OCI-LY7 (cell line): ENCODE data around the gene MRRF. TPM values are rescaled to one million over a fixed set of nuclear protein-coding genes. Genes with fewer than 3 reads are reported as not detected.

Source experiments
- Bru-seq: library from RNA; stranded (reverse); fragments of 400-500 nt; gene quantifications from one replicate; lab custom pipeline; 2021; lab: Mats Ljungman, UMichigan
- BruChase-seq, 2 experiments: library from RNA; stranded (reverse); fragments of 400-500 nt; gene quantifications; one replicate each; lab custom pipeline; 2021; lab: Mats Ljungman, UMichigan
- BruUV-seq: library from RNA; stranded (reverse); fragments of 400-500 nt; replicated peaks from 2 replicates; lab custom pipeline; 2021; lab: Mats Ljungman, UMichigan
- CTCF ChIA-PET: fragments of 300-600 bp; sonication (Branson Sonifier 250); formaldehyde crosslinking; loops from one replicate; lab custom pipeline; 2022; ENCODE audit warnings: antibody characterized with exemption; ENCODE audit not compliant: unreplicated experiment; lab: Charles Lee
- POLR2A ChIA-PET: fragments of 300-600 bp; sonication (Branson Sonifier 250); formaldehyde crosslinking; loops from one replicate; lab custom pipeline; 2022; ENCODE audit warnings: antibody characterized with exemption; lab: Charles Lee
- DNase-seq: peaks from one replicate; pipeline ENCODE4 v3.0.0-alpha.2; 2015; ENCODE audit warnings: low spot score
- H2AFZ ChIP-seq: fragments of 200-600 bp; sonication (generic), shearing (Covaris generic); 2 replicates; pipeline ENCODE4 v1.6.1; 2014; ENCODE audit warnings: mild to moderate bottlenecking, antibody characterized with exemption, low read length, moderate library complexity
- H3K27ac ChIP-seq: fragments of 200-600 bp; sonication (generic); 2 replicates; pipeline ENCODE4 v1.5.1; 2014; ENCODE audit warnings: mixed run types, low read depth, mild to moderate bottlenecking, moderate library complexity, low read length, inconsistent platforms; ENCODE audit not compliant: poor library complexity, severe bottlenecking
- H3K36me3 ChIP-seq: fragments of 200-600 bp; sonication (generic); 2 replicates; pipeline ENCODE4 v1.6.1; 2014; ENCODE audit warnings: mild to moderate bottlenecking, antibody characterized with exemption, low read length, moderate library complexity, mixed read lengths; ENCODE audit not compliant: insufficient read depth
- H3K4me1 ChIP-seq: fragments of 200-600 bp; sonication (generic); 2 replicates; pipeline ENCODE4 v1.5.1; 2014; ENCODE audit warnings: mild to moderate bottlenecking, low read length; ENCODE audit not compliant: insufficient read depth, poor library complexity, severe bottlenecking
- H3K4me2 ChIP-seq: fragments of 200-600 bp; sonication (generic); 2 replicates; pipeline ENCODE4 v1.6.1; 2014; ENCODE audit warnings: mild to moderate bottlenecking, low read length
- H3K4me3 ChIP-seq: fragments of 200-600 bp; sonication (generic); 2 replicates; pipeline ENCODE4 v1.5.1; 2014; ENCODE audit warnings: mild to moderate bottlenecking, low read depth, low read length; ENCODE audit not compliant: poor library complexity, severe bottlenecking
- H3K79me2 ChIP-seq: fragments of 200-600 bp; sonication (generic); 2 replicates; pipeline ENCODE4 v1.6.1; 2016; ENCODE audit warnings: low read depth, mild to moderate bottlenecking, low read length, moderate library complexity, mixed read lengths; ENCODE audit not compliant: insufficient read depth
- H3K9me2 ChIP-seq: fragments of 200-600 bp; sonication (generic); 2 replicates; pipeline ENCODE4 v1.6.1; 2016; ENCODE audit warnings: mild to moderate bottlenecking, low read length, mixed read lengths; ENCODE audit not compliant: insufficient read depth
- H3K9me3 ChIP-seq: fragments of 200-600 bp; sonication (generic); 2 replicates; pipeline ENCODE4 v1.6.1; 2014; ENCODE audit warnings: mild to moderate bottlenecking, mixed run types, low read length, mixed read lengths
- H4K20me1 ChIP-seq: fragments of 200-600 bp; sonication (generic); 2 replicates; pipeline ENCODE4 v1.6.1; 2014; ENCODE audit warnings: mild to moderate bottlenecking, antibody characterized with exemption, low read length, moderate library complexity, mixed read lengths; ENCODE audit not compliant: insufficient read depth
- CTCF ChIP-seq: fragments of 200-600 bp; sonication (generic); conservative IDR thresholded peaks from 2 replicates; pipeline ENCODE4 v1.5.1; 2014; ENCODE audit warnings: mild to moderate bottlenecking, antibody characterized with exemption, low read length, moderate library complexity, mixed read lengths
- EZH2phosphoT487 ChIP-seq: fragments of 200-600 bp; sonication (generic); IDR thresholded peaks from 2 replicates; pipeline ENCODE4 v1.6.1; 2018; ENCODE audit warnings: low read depth, borderline replicate concordance, mild to moderate bottlenecking, mixed run types, antibody characterized with exemption, low read length, moderate library complexity, mixed read lengths
- intact Hi-C: fragments of 100-400 bp; cut with micrococcal nuclease; formaldehyde crosslinking; loops from one replicate; pipeline ENCODE4 v1.10.0; 2022; ENCODE audit not compliant: unreplicated experiment
- long read RNA-seq: library from polyadenylated mRNA; stranded (forward); transcript quantifications from one replicate; pipeline ENCODE4 v2.0.0, GENCODE V29; 2022
- total RNA-seq, 2 experiments: library from RNA; depleted of rRNA in 1 of 2; stranded (reverse); fragments of >200 nt in 1 of 2; shearing (Covaris generic) in 1 of 2; gene quantifications; 2 replicates each; pipeline ENCODE4 v1.2.3, GENCODE V29; 2014 to 2022

Gene MRRF, protein sequence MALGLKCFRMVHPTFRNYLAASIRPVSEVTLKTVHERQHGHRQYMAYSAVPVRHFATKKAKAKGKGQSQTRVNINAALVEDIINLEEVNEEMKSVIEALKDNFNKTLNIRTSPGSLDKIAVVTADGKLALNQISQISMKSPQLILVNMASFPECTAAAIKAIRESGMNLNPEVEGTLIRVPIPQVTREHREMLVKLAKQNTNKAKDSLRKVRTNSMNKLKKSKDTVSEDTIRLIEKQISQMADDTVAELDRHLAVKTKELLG
- 38.7 and 46.1 TPM in 2 replicates for total RNA-seq (2014; rRNA removed; shearing (Covaris generic))
- 48.2 and 53.2 TPM in 2 replicates for total RNA-seq (2022)
- Bru-seq, nascent RNA, result percentile 87 among the genes with signal in this experiment
- percentile 78 among the genes with signal in this experiment for BruChase-seq, experiment 1, labeled RNA remaining after a 6-hour chase
- BruChase-seq, experiment 2, labeled RNA remaining after a 2-hour chase, result percentile 74 among the genes with signal in this experiment
- long read RNA-seq, full-length matches to known transcripts, result 15 of 41 reads
- long read RNA-seq, partial matches to known transcripts, result 6 of 41 reads
- long read RNA-seq, other reads (novel, unspliced or antisense), result 20 of 41 reads

GRCh38 chr9:122264360-122265148, at the start of gene MRRF, which contains the start of gene RBM18:
MRRF (plus strand) TSS chr9:122264882; CDS start chr9:122270892, 6,010 bp downstream.
RBM18 (minus strand) TSS chr9:122264840; CDS start chr9:122261492, 3,348 bp downstream.
- Histone ChIP-seq H4K20me1 (peaks cover 10% of the 10 kb centered on the region; the same call in 1 of the 2 replicates), H3K4me3 (peak within 1 kb of the TSS; percentile 87), H3K9me3 (no peaks in the 10 kb centered on the region), H3K4me1 (peaks cover 51% of the 10 kb centered on the region), H3K9me2 (no peaks in the 10 kb centered on the region), H3K79me2 (peaks cover 77% of the 10 kb centered on the region), H3K27ac (peak within 1 kb of the TSS; percentile 90), H2AFZ (peak within 1 kb of the TSS; percentile 66), H3K4me2 (peak within 1 kb of the TSS; percentile 87), H3K36me3 (peaks cover 45% of the 10 kb centered on the region)
- POLR2A ChIA-PET, result interaction anchor here (0.6 to 2.4 kb wide), 7 partner anchors 10 to 648 kb away, joined by 3 to 9 read pairs (median 3); no protein-coding TSS in a partner anchor
- CTCF ChIA-PET, result interaction anchor here (1.2 kb wide), 1 partner anchor 140 kb away, joined by 5 read pairs; no protein-coding TSS in a partner anchor
- TF ChIP-seq EZH2phosphoT487 (no peak), CTCF (no peak)
- intact Hi-C loops, result loop anchor here (1.0 to 10.0 kb wide), 3 partner anchors 22 to 670 kb away; partner anchors contain the start of genes MORN5, NDUFA8 and ZBTB26
- DNase-seq, result peak; percentile 93
- no TSS peak for BruUV-seq

DNA sequence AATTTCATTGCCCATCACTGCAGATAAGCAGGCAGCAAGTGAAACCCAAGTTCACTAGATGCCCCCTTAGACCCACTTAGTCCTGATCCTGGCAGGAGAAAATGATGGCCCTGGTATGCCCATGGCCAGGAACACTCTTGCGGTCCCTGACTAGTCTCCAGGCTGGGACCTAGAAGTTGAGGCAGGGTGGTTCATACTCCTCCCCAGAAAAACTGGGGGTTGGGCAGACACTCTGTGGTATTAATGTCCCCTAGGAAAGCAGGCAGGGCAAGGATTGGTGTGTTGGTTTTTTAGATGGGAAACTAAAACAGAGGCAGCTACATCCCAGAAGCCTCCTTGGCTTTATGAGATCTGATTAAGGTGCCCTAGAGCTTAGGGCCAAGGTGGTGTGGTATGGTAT, 49.0 kb upstream of the MRRF start:
- TF ChIP-seq EZH2phosphoT487 (no peak), CTCF (no peak)
- intact Hi-C loops, result no loop called here
- no TSS peak for BruUV-seq
- no peaks in the 10 kb centered on the region for H3K36me3 ChIP-seq
- ChIA-PET POLR2A (interaction anchor here (0.5 to 0.6 kb wide), 3 partner anchors 14 to 66 kb away, joined by 3 to 5 read pairs (median 4); no protein-coding TSS in a partner anchor), CTCF (interaction anchor here (1.0 kb wide), 1 partner anchor 14 kb away, joined by 3 read pairs; no protein-coding TSS in a partner anchor)
- no peak for DNase-seq
- H3K9me2 ChIP-seq, result no peaks in the 10 kb centered on the region
- no peak overlapping the region for H3K4me3 ChIP-seq
- no peak overlapping the region for H2AFZ ChIP-seq
- no peak overlapping the region for H3K27ac ChIP-seq
- H4K20me1 ChIP-seq, result no peaks in the 10 kb centered on the region
- H3K4me1 ChIP-seq, result peaks cover 4% of the 10 kb centered on the region
- no peaks in the 10 kb centered on the region for H3K79me2 ChIP-seq
- H3K9me3 ChIP-seq, result no peaks in the 10 kb centered on the region
- no peak overlapping the region for H3K4me2 ChIP-seq
